SU-DHL-6 (cell line): ENCODE measurements around the gene SCYL1.

Experiments used
- H2AFZ ChIP-seq: fragments of 200-600 bp; sonication (generic); 2 replicates; pipeline ENCODE4 v1.6.1; 2014; ENCODE audit warnings: low read depth, mild to moderate bottlenecking, moderate library complexity, mixed read lengths, antibody characterized with exemption, low read length; ENCODE audit not compliant: severe bottlenecking
- H3F3A ChIP-seq: fragments of 200-600 bp; shearing (Covaris generic); 2 replicates; pipeline ENCODE4 v1.6.0; 2016; ENCODE audit warnings: antibody characterized with exemption, mild to moderate bottlenecking; ENCODE audit not compliant: insufficient read depth
- H3K27ac ChIP-seq: fragments of 200-600 bp; sonication (generic); 2 replicates; pipeline ENCODE4 v1.5.1; 2016; ENCODE audit warnings: low read depth, mild to moderate bottlenecking, low read length, moderate library complexity, mixed read lengths
- H3K27me3 ChIP-seq: fragments of 200-600 bp; sonication (generic), shearing (Covaris generic); 2 replicates; pipeline ENCODE4 v1.6.0; 2014; ENCODE audit warnings: mild to moderate bottlenecking, low read length
- H3K36me3 ChIP-seq: fragments of 200-600 bp; sonication (generic); 2 replicates; pipeline ENCODE4 v1.6.1; 2014; ENCODE audit warnings: mild to moderate bottlenecking, low read length, mixed read lengths
- H3K4me2 ChIP-seq: fragments of 300-600, 200-600 bp; shearing (Covaris generic), sonication (generic); 2 replicates; pipeline ENCODE4 v1.6.0; 2014; ENCODE audit warnings: low read length, low read depth, mild to moderate bottlenecking; ENCODE audit not compliant: poor library complexity, severe bottlenecking
- H3K4me3 ChIP-seq: fragments of 200-600 bp; sonication (generic); 2 replicates; pipeline ENCODE4 v1.5.1; 2014; ENCODE audit warnings: antibody characterized with exemption, low read length, mild to moderate bottlenecking, mixed read lengths; ENCODE audit not compliant: insufficient read depth, poor library complexity, severe bottlenecking
- H3K79me2 ChIP-seq: fragments of 200-600 bp; sonication (generic); 2 replicates; pipeline ENCODE4 v1.6.1; 2014; ENCODE audit warnings: mild to moderate bottlenecking, low read length, moderate library complexity; ENCODE audit not compliant: insufficient read depth
- H3K9ac ChIP-seq: fragments of 200-600 bp; sonication (generic); 2 replicates; pipeline ENCODE4 v1.7.0; 2014; ENCODE audit warnings: mild to moderate bottlenecking, low read length
- H3K9me2 ChIP-seq: fragments of 200-600 bp; sonication (generic); replicated peaks from 2 replicates; pipeline ENCODE4 v1.6.1; 2014; ENCODE audit warnings: low read length; ENCODE audit not compliant: insufficient read depth
- H3K9me3 ChIP-seq: fragments of 200-600 bp; sonication (generic); 2 replicates; pipeline ENCODE4 v1.6.1; 2014; ENCODE audit warnings: low read length, mixed read lengths; ENCODE audit not compliant: insufficient read depth
- H4K20me1 ChIP-seq: fragments of 200-600 bp; sonication (generic); 2 replicates; pipeline ENCODE4 v1.6.1; 2014; ENCODE audit warnings: low read depth, mild to moderate bottlenecking, antibody characterized with exemption, low read length, moderate library complexity, mixed read lengths
- CTCF ChIP-seq: fragments of 200-600 bp; sonication (generic); IDR thresholded peaks from one replicate; pipeline ENCODE4 v1.5.1; 2017; ENCODE audit warnings: antibody characterized with exemption, mild to moderate bottlenecking, low read length, moderate library complexity; ENCODE audit not compliant: insufficient read depth, poor library complexity, severe bottlenecking
- EZH2phosphoT487 ChIP-seq: fragments of 200-600 bp; sonication (generic), shearing (Covaris generic); conservative IDR thresholded peaks from 2 replicates; pipeline ENCODE4 v1.6.1; 2018; ENCODE audit warnings: mild to moderate bottlenecking, antibody characterized with exemption, low read length, moderate library complexity, mixed read lengths

The SCYL1 gene

GRCh38 chr11:65501186-65501471 lies 23.8 kb upstream of the SCYL1 start:
- peaks cover 58% of the 10 kb centered on the region for H4K20me1 ChIP-seq

GRCh38 chr11:65501472-65502273 lies 23.2 kb upstream of the SCYL1 start:
- TF ChIP-seq CTCF: no peak
- no peak for TF ChIP-seq EZH2phosphoT487
- Histone ChIP-seq H3K36me3 (peaks cover 74% of the 10 kb centered on the region), H3K9me3 (no peaks in the 10 kb centered on the region), H3K4me3 (peak overlapping the region; percentile 77), H2AFZ (no peak overlapping the region), H3K9me2 (no peaks in the 10 kb centered on the region), H3F3A (peaks cover 96% of the 10 kb centered on the region), H3K27ac (peak overlapping the region; percentile 98), H3K4me2 (peak overlapping the region; percentile 86), H3K27me3 (no peaks in the 10 kb centered on the region), H4K20me1 (peaks cover 58% of the 10 kb centered on the region), H3K9ac (peak overlapping the region; percentile 89), H3K79me2 (peaks cover 68% of the 10 kb centered on the region)

More at GRCh38 chr11:65501186-65501471, 23.8 kb upstream of the SCYL1 start:
- Histone ChIP-seq H3K27me3 (no peaks in the 10 kb centered on the region), H3K9me2 (no peaks in the 10 kb centered on the region), H3K27ac (peak overlapping the region; percentile 98), H3K79me2 (peaks cover 68% of the 10 kb centered on the region), H2AFZ (no peak overlapping the region), H3K36me3 (peaks cover 72% of the 10 kb centered on the region), H3K9ac (peak overlapping the region; percentile 89), H3K4me2 (peak overlapping the region; percentile 86), H3K4me3 (peak overlapping the region; percentile 77), H3K9me3 (no peaks in the 10 kb centered on the region), H3F3A (peaks cover 94% of the 10 kb centered on the region)
- TF ChIP-seq CTCF: no peak
- TF ChIP-seq EZH2phosphoT487: no peak

GRCh38 chr11:65502274-65502554 lies 22.7 kb upstream of the SCYL1 start:
- Histone ChIP-seq H3F3A (peaks cover 96% of the 10 kb centered on the region), H4K20me1 (peaks cover 58% of the 10 kb centered on the region)
- no peak for TF ChIP-seq EZH2phosphoT487
- TF ChIP-seq CTCF: no peak

More at GRCh38 chr11:65502274-65502554, 22.7 kb upstream of the SCYL1 start:
- peak overlapping the region; percentile 86 for H3K4me2 ChIP-seq
- peaks cover 74% of the 10 kb centered on the region for H3K36me3 ChIP-seq
- H2AFZ ChIP-seq: no peak overlapping the region
- peaks cover 68% of the 10 kb centered on the region for H3K79me2 ChIP-seq
- peak overlapping the region; percentile 89 for H3K9ac ChIP-seq
- H3K27ac ChIP-seq: peak overlapping the region; percentile 98; the same call in 1 of the 2 replicates
- no peaks in the 10 kb centered on the region for H3K27me3 ChIP-seq
- H3K9me3 ChIP-seq: no peaks in the 10 kb centered on the region
- no peaks in the 10 kb centered on the region for H3K9me2 ChIP-seq
- H3K4me3 ChIP-seq: peak overlapping the region; percentile 77
